Mucosa of rectum (tissue), 2 donors: ENCODE data around the gene NWD2.

Experiments
- H3K27ac ChIP-seq, 2 donors: one replicate each; pipeline ENCODE4 v1.7.0; 2013; ENCODE audit warnings: inconsistent platforms in 2 of 2, low read depth in 2 of 2, low read length in 2 of 2
- H3K27me3 ChIP-seq, 2 donors: one replicate each; pipeline ENCODE4 v1.7.0; 2013; ENCODE audit warnings: low read length in 2 of 2; ENCODE audit not compliant: control insufficient read depth in 2 of 2, insufficient read depth in 2 of 2
- H3K36me3 ChIP-seq, 2 donors: one replicate each; pipeline ENCODE4 v1.7.0; 2013; ENCODE audit warnings: low read length in 2 of 2; ENCODE audit not compliant: control insufficient read depth in 2 of 2, insufficient read depth in 2 of 2
- H3K4me1 ChIP-seq, 2 donors: one replicate each; pipeline ENCODE4 v1.7.0; 2013; ENCODE audit warnings: low read length in 2 of 2, mild to moderate bottlenecking in 1 of 2; ENCODE audit not compliant: control insufficient read depth in 2 of 2, insufficient read depth in 2 of 2
- H3K4me3 ChIP-seq, 2 donors: one replicate each; pipeline ENCODE4 v1.7.0; 2013; ENCODE audit warnings: low read length in 2 of 2
- H3K9ac ChIP-seq, 2 donors: one replicate each; pipeline ENCODE4 v1.7.0; 2013; ENCODE audit warnings: low read length in 2 of 2, low read depth in 1 of 2, mild to moderate bottlenecking in 1 of 2
- H3K9me3 ChIP-seq, 2 donors: one replicate each; pipeline ENCODE4 v1.7.0; 2013; ENCODE audit warnings: low read length in 2 of 2; ENCODE audit not compliant: control insufficient read depth in 2 of 2
- donor health status: healthy.
- donor health status: Normal muscosa, but diverticular disease.

The NWD2 gene

DNA sequence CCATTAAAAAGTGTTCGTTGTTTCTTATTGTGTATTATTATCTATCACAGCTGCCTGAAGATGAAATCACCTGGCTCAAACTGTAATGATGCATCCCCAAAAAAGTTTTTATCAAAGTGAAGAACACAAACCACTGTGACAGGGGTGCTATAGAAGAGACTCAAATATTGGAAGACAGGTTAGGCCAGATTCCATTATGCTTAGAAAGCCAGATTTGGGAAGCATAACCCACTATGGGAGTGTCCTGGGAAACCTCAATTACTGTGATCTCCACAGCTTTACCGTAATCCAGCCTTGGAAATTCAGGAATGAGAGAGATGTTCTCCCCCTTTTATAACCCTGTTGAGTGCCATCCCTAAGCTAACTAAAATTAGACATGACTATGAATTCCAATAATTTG lies 114.2 kb downstream of the NWD2 start:
- Histone ChIP-seq H3K36me3 (no peaks in the 10 kb centered on the region), H3K4me3 (no peak overlapping the region), H3K27ac (no peak overlapping the region), H3K9ac (no peak overlapping the region), H3K4me1 (no peaks in the 10 kb centered on the region), H3K9me3 (no peaks in the 10 kb centered on the region), H3K27me3 (no peaks in the 10 kb centered on the region)

DNA sequence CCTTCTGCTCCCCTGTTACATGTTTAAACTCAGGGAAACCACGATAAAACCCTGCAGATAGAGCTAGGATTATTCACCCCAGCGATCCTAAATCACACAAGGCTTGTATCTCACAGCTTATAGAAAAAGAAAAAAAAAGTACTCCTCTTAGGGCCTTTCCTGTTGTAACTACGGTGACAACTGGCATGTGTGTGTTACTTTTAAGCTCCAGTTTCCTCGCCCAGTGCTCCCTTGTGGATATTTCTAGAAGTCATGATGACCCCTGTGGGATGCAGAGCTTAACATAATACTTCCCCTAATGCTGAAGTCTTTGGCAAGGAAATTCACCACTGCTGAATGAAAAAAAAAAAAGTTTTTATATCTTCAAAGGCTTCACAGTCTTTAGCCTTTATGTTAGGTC lies 114.7 kb downstream of the NWD2 start:
- no peak overlapping the region for H3K27ac ChIP-seq
- H3K9me3 ChIP-seq: no peaks in the 10 kb centered on the region
- H3K4me1 ChIP-seq: no peaks in the 10 kb centered on the region
- no peaks in the 10 kb centered on the region for H3K36me3 ChIP-seq
- no peak overlapping the region for H3K9ac ChIP-seq
- no peak overlapping the region for H3K4me3 ChIP-seq
- H3K27me3 ChIP-seq: no peaks in the 10 kb centered on the region

DNA sequence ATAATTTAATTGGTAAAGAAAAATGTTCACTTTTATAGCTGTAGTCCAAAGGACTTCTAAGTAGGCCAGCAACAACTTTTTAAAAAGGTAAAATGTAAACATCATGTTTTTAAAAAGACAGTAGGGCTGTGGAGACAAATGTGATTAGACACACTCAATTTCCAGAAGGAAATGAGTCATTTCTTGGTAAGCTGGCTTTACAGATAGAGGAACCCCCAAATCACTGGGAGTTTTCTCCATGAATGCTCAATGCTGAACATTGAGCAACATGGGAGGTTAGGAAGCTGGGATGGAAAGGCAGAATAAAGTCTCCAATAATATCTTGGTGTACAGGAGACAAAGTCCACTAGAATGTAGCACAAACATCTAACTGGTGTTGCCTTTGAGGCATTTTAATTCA lies 121.3 kb downstream of the NWD2 start:
- Histone ChIP-seq H3K27ac (no peak overlapping the region), H3K36me3 (no peaks in the 10 kb centered on the region), H3K4me3 (no peak overlapping the region), H3K4me1 (no peaks in the 10 kb centered on the region), H3K27me3 (no peaks in the 10 kb centered on the region), H3K9me3 (no peaks in the 10 kb centered on the region), H3K9ac (no peak overlapping the region)

DNA sequence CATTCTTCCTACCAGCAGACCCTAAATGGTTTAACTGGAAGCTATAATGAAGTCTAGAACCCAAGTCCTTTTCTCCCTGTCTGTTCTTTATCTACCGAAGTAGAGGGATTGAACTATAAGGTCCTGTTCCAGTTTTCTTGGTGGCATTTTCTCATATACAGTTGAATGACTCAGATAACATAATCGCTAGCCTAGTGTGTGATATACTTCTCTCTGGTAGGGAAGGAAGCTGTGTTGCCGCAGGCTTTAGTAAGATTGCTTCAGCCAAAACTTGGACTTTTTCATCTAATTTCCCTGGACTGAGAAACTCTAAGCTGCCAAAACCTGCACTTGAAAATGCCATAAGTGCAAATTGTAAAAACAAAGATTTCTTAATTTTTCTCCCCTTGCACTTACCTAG lies 123.4 kb downstream of the NWD2 start:
- Histone ChIP-seq H3K27me3 (no peaks in the 10 kb centered on the region), H3K9me3 (no peaks in the 10 kb centered on the region), H3K27ac (no peak overlapping the region), H3K4me3 (no peak overlapping the region), H3K9ac (no peak overlapping the region), H3K36me3 (no peaks in the 10 kb centered on the region), H3K4me1 (no peaks in the 10 kb centered on the region)

DNA sequence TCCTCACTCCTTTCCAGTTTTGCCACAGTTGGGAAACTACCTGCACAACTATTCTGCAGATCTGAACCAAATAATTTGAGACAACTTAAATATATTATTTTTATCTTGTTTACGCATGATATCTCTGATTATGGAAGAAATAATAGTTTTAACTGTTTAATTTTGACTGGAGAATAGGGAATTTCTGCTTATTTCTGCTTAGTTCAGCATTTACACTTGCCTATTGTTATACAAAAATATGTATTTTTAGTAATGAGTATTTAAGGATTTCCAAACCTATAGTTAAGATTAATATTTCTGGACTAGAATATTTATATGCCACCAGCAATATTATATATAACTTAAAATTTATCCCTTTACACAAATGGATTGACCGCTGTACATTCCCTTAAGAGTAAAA lies 125.5 kb downstream of the NWD2 start:
- Histone ChIP-seq H3K4me1 (no peaks in the 10 kb centered on the region), H3K36me3 (no peaks in the 10 kb centered on the region), H3K9ac (no peak overlapping the region), H3K27ac (no peak overlapping the region), H3K9me3 (no peaks in the 10 kb centered on the region), H3K27me3 (no peaks in the 10 kb centered on the region), H3K4me3 (no peak overlapping the region)

DNA sequence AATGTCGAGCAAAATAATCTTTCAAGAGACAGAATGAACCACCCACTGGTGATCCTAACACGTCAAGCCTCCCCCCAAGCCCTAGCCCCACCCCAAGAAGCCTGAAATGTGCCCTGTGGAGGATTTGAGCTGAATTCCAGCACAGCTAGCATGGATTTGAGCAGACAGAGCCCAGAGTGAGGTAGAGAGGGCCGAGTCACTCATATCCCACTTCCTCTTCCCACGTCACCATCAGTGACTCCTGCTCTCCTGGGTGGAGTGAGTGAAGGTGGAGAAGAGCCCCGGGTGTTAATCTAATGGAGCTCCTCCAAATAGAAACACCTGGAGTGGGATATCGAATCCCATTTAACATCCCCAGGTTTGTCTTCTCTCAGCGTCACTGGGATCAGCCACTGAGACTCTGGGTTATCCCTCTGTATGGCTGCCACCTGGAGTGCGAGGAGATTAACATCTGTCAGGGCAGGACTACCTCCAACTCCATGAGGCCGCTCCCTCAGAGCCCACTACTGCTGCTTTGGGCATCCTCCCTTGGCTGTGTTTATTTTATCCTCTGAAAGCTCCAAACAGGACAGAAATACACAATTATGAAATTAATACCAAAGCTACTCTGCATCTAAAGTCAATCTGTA lies 136.6 kb downstream of the NWD2 start:
- Histone ChIP-seq H3K27ac (no peak overlapping the region), H3K4me3 (no peak overlapping the region), H3K9me3 (no peaks in the 10 kb centered on the region), H3K4me1 (no peaks in the 10 kb centered on the region), H3K27me3 (no peaks in the 10 kb centered on the region), H3K36me3 (no peaks in the 10 kb centered on the region), H3K9ac (no peak overlapping the region)

DNA sequence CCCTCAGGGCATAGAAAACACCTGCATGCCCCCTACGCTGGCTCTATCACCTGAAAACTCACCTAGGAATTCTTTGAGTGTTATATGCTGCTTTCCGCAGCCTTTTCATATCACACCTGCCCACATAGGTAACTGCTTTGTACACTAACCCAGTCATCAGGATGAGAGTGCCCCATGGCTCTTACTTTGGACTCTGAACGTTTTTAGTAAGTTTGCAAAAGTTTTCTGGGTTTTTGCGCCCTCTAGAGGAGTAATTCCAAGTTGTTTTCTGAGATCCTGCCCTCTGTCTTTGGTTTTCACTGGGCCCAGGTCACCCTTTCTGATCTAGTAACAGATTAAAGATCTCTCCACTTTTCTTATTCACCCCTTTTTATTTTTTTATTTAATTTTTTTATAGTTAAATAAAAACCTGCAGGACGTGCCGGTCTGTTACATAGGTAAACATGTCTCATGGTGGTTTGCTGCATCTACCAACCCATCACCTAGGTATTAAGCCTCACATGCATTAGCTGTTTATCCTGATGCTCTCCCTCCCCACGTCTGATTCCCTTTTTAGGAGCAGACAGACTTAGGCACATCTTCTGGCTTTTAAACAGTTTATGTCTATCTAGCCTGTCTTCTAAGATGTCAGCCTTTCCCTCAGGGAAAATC lies 139.2 kb downstream of the NWD2 start:
- no peaks in the 10 kb centered on the region for H3K4me1 ChIP-seq
- H3K36me3 ChIP-seq: no peaks in the 10 kb centered on the region
- H3K27me3 ChIP-seq: no peaks in the 10 kb centered on the region
- no peak overlapping the region for H3K4me3 ChIP-seq
- H3K9ac ChIP-seq: no peak overlapping the region
- no peaks in the 10 kb centered on the region for H3K9me3 ChIP-seq
- no peak overlapping the region for H3K27ac ChIP-seq

DNA sequence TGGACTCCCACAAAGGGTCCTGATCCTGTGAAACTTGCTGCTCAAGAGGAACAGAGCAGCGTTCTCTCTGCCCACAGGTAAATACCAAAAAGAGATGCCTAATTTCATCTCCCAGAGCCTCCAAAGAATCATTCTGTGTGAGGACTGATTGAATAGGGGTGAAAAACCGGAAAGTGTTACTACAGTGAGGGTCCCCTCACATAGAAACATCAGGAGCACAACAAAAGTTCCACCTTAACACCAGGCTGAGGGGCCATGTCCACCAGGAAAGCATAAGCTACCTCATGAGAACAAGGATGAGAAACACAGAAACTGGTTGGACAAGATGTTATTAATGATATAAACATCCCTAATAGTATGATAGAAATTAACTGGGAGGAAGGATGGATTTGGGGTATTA lies 140.9 kb downstream of the NWD2 start:
- H3K36me3 ChIP-seq: no peaks in the 10 kb centered on the region
- H3K27me3 ChIP-seq: no peaks in the 10 kb centered on the region
- H3K27ac ChIP-seq: no peak overlapping the region
- no peak overlapping the region for H3K9ac ChIP-seq
- H3K4me3 ChIP-seq: no peak overlapping the region
- H3K4me1 ChIP-seq: no peaks in the 10 kb centered on the region
- no peaks in the 10 kb centered on the region for H3K9me3 ChIP-seq

DNA sequence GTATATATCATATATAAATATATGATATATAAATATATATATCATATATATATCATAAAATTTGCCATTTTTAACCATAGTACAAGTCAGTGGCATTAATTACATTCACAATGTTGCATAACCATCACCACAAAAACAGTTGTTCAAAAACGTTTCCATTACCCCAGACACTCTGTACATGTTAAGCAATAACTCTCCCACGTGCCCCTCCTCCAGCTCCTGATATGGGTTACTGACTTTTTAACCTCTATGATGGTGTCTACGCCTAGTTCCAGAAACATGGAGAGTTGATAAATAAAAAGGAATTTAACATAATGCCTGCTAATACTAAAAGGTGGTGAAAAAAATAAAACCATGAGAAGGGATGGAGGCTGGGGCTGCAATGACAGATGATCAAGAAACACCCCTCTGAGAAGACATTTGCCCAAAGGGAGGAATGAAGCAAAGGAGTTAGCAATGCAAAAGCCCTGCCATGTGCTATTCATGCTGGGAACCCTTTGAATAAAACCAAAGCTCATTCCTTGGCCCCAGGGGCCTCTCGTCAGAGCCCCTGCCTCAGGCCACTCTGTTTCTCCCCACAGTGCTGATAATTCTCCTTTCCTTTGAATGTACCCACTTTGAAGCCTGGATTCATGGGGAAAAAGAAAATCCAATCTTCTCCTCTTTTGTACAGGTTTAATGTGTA lies 144.3 kb downstream of the NWD2 start:
- Histone ChIP-seq H3K9me3 (no peaks in the 10 kb centered on the region), H3K27ac (no peak overlapping the region), H3K4me3 (no peak overlapping the region)

DNA sequence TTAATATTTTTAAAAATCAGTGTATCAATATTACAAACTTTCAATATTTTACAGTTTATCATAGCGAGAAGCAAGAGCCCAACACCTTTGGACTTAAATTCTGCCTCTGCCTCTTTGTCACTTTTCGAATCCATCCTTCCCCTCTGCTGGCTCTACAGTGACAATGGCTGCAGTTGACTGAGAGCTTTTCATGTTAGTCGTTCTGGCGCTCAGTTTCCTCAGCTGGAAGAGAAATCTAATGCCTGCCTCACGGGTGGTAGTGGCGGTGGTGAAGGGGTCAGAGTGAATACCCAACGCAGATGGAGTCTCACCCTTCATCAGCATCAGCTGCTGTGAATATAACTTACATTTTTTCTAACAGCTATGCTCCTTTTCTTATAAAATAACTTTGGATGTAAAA lies 144.8 kb downstream of the NWD2 start:
- Histone ChIP-seq H3K9ac (no peak overlapping the region), H3K27me3 (no peaks in the 10 kb centered on the region), H3K27ac (no peak overlapping the region), H3K4me1 (no peaks in the 10 kb centered on the region), H3K9me3 (no peaks in the 10 kb centered on the region), H3K36me3 (no peaks in the 10 kb centered on the region), H3K4me3 (no peak overlapping the region)

More for the DNA sequence above, 144.3 kb downstream of the NWD2 start:
- no peaks in the 10 kb centered on the region for H3K36me3 ChIP-seq
- no peaks in the 10 kb centered on the region for H3K4me1 ChIP-seq
- H3K9ac ChIP-seq: no peak overlapping the region
- no peaks in the 10 kb centered on the region for H3K27me3 ChIP-seq
